ENCODE measurements around the gene TTLL10. TPM values are rescaled to one million over a fixed set of nuclear protein-coding genes. Genes with fewer than 3 reads are reported as not detected.
A peak's percentile ranks its signal among the peaks of the same experiment; 100 is the strongest.
"Not testable (repeated sequence)": the region's sequence is repeated elsewhere in the genome, so short reads cannot be mapped to it uniquely, and the experiment has no call there.

The TTLL10 gene
- total RNA-seq, 1 donor from 2014 or later, result 0.10 TPM

GRCh38 chr1:1144843-1145546 is 28.7 kb upstream of the TTLL10 start:
- intact Hi-C loops (cut with micrococcal nuclease), result loop anchor here (1.0 to 5.0 kb wide), 3 partner anchors 12 to 87 kb away; partner anchors contain the start of genes B3GALT6, SDF4 and TNFRSF18
- peak overlapping the region; percentile 87 for H3K27ac Mint-ChIP-seq
- H3K4me3 Mint-ChIP-seq, result no peak overlapping the region

GRCh38 chr1:1145547-1145914 is 28.1 kb upstream of the TTLL10 start:
- no peaks in the 10 kb centered on the region for H3K36me3 Mint-ChIP-seq (ENCODE audit: low read depth)
- H3K9me3 Mint-ChIP-seq, result no peaks in the 10 kb centered on the region
- H3K27ac Mint-ChIP-seq, result peak overlapping the region; percentile 87
- no peak overlapping the region for H3K4me3 Mint-ChIP-seq
- no peaks in the 10 kb centered on the region for H3K27me3 Mint-ChIP-seq (ENCODE audit: insufficient read depth)
- H3K4me1 Mint-ChIP-seq (ENCODE audit: low read depth), result peaks cover 9% of the 10 kb centered on the region
- DNase-seq (ENCODE audit: low spot score), result no peak
- intact Hi-C loops (cut with micrococcal nuclease), result no loop called here

More at GRCh38 chr1:1144843-1145546, 28.7 kb upstream of the TTLL10 start:
- Mint-ChIP-seq H3K36me3 (ENCODE audit: low read depth) (no peaks in the 10 kb centered on the region), H3K4me1 (ENCODE audit: low read depth) (peaks cover 9% of the 10 kb centered on the region), H3K27me3 (ENCODE audit: insufficient read depth) (no peaks in the 10 kb centered on the region), H3K9me3 (no peaks in the 10 kb centered on the region)
- DNase-seq (ENCODE audit: low spot score), result no peak

- intact Hi-C loops (cut with micrococcal nuclease), result no loop called here
- Mint-ChIP-seq H3K27me3 (ENCODE audit: insufficient read depth) (no peaks in the 10 kb centered on the region), H3K4me3 (no peak overlapping the region), H3K4me1 (ENCODE audit: low read depth) (peaks cover 9% of the 10 kb centered on the region), H3K9me3 (no peaks in the 10 kb centered on the region), H3K27ac (no peak overlapping the region), H3K36me3 (ENCODE audit: low read depth) (no peaks in the 10 kb centered on the region)
- DNase-seq (ENCODE audit: low spot score), result no peak
Observed at GRCh38 chr1:1146026-1146425, 27.7 kb upstream of the TTLL10 start.

- H3K4me1 Mint-ChIP-seq (ENCODE audit: low read depth), result peaks cover 9% of the 10 kb centered on the region
- H3K36me3 Mint-ChIP-seq (ENCODE audit: low read depth), result no peaks in the 10 kb centered on the region
- no peaks in the 10 kb centered on the region for H3K9me3 Mint-ChIP-seq
- no peaks in the 10 kb centered on the region for H3K27me3 Mint-ChIP-seq (ENCODE audit: insufficient read depth)
- no peak for DNase-seq (ENCODE audit: low spot score)
- H3K27ac Mint-ChIP-seq, result no peak overlapping the region
- no peak overlapping the region for H3K4me3 Mint-ChIP-seq
- intact Hi-C loops (cut with micrococcal nuclease), result no loop called here
Observed at GRCh38 chr1:1146596-1146995, 27.1 kb upstream of the TTLL10 start.

- H3K36me3 Mint-ChIP-seq (ENCODE audit: low read depth), result peaks cover 6% of the 10 kb centered on the region
- no peak overlapping the region for H3K4me3 Mint-ChIP-seq
- intact Hi-C loops (cut with micrococcal nuclease), result no loop called here
- H3K27me3 Mint-ChIP-seq (ENCODE audit: insufficient read depth), result no peaks in the 10 kb centered on the region
- no peaks in the 10 kb centered on the region for H3K4me1 Mint-ChIP-seq (ENCODE audit: low read depth)
- peaks cover 10% of the 10 kb centered on the region for H3K9me3 Mint-ChIP-seq
- no peak for DNase-seq (ENCODE audit: low spot score)
- no peak overlapping the region for H3K27ac Mint-ChIP-seq
Observed at GRCh38 chr1:1148061-1148460, 25.6 kb upstream of the TTLL10 start.

- DNase-seq (ENCODE audit: low spot score), result no peak
- Mint-ChIP-seq H3K36me3 (ENCODE audit: low read depth) (peaks cover 7% of the 10 kb centered on the region), H3K4me3 (no peak overlapping the region), H3K4me1 (ENCODE audit: low read depth) (no peaks in the 10 kb centered on the region), H3K27me3 (ENCODE audit: insufficient read depth) (no peaks in the 10 kb centered on the region), H3K27ac (no peak overlapping the region), H3K9me3 (peaks cover 15% of the 10 kb centered on the region)
- intact Hi-C loops (cut with micrococcal nuclease), result no loop called here
Observed at GRCh38 chr1:1148569-1148968, 25.1 kb upstream of the TTLL10 start.

GRCh38 chr1:1149416-1149815 is 24.3 kb upstream of the TTLL10 start:
- no peak overlapping the region for H3K27ac Mint-ChIP-seq
- no peak for DNase-seq (ENCODE audit: low spot score)
- peaks cover 7% of the 10 kb centered on the region for H3K36me3 Mint-ChIP-seq (ENCODE audit: low read depth)
- H3K27me3 Mint-ChIP-seq (ENCODE audit: insufficient read depth), result no peaks in the 10 kb centered on the region
- H3K4me1 Mint-ChIP-seq (ENCODE audit: low read depth), result peaks cover 5% of the 10 kb centered on the region
- H3K4me3 Mint-ChIP-seq, result no peak overlapping the region
- intact Hi-C loops (cut with micrococcal nuclease), result no loop called here
- peaks cover 22% of the 10 kb centered on the region for H3K9me3 Mint-ChIP-seq

- no peak for DNase-seq (ENCODE audit: low spot score)
- no peak overlapping the region for H3K27ac Mint-ChIP-seq
Observed at GRCh38 chr1:1150100-1150499, 23.6 kb upstream of the TTLL10 start.

GRCh38 chr1:1151306-1151705 is 22.4 kb upstream of the TTLL10 start:
- Mint-ChIP-seq H3K36me3 (ENCODE audit: low read depth) (peaks cover 7% of the 10 kb centered on the region), H3K27me3 (ENCODE audit: insufficient read depth) (no peaks in the 10 kb centered on the region), H3K4me1 (ENCODE audit: low read depth) (peaks cover 5% of the 10 kb centered on the region), H3K9me3 (peaks cover 26% of the 10 kb centered on the region), H3K4me3 (no peak overlapping the region), H3K27ac (no peak overlapping the region)
- intact Hi-C loops (cut with micrococcal nuclease), result no loop called here
- DNase-seq (ENCODE audit: low spot score), result no peak

More at GRCh38 chr1:1150100-1150499, 23.6 kb upstream of the TTLL10 start:
- intact Hi-C loops (cut with micrococcal nuclease), result no loop called here
- peaks cover 5% of the 10 kb centered on the region for H3K4me1 Mint-ChIP-seq (ENCODE audit: low read depth)
- H3K9me3 Mint-ChIP-seq, result peaks cover 22% of the 10 kb centered on the region
- peaks cover 7% of the 10 kb centered on the region for H3K36me3 Mint-ChIP-seq (ENCODE audit: low read depth)
- H3K27me3 Mint-ChIP-seq (ENCODE audit: insufficient read depth), result no peaks in the 10 kb centered on the region
- no peak overlapping the region for H3K4me3 Mint-ChIP-seq

GRCh38 chr1:1152431-1152830 is 21.2 kb upstream of the TTLL10 start:
- intact Hi-C loops (cut with micrococcal nuclease); DNase-seq (ENCODE audit: low spot score); H3K4me1 Mint-ChIP-seq (ENCODE audit: low read depth); H3K36me3 Mint-ChIP-seq (ENCODE audit: low read depth); H3K4me3 Mint-ChIP-seq; H3K27me3 Mint-ChIP-seq (ENCODE audit: insufficient read depth): not testable (repeated sequence)
- peak overlapping the region; percentile 55 for H3K27ac Mint-ChIP-seq
- peaks cover 26% of the 10 kb centered on the region for H3K9me3 Mint-ChIP-seq

GRCh38 chr1:1153215-1153614 is 20.5 kb upstream of the TTLL10 start:
- not testable (repeated sequence) for H3K27me3 Mint-ChIP-seq (ENCODE audit: insufficient read depth)

GRCh38 chr1:1153874-1154273 is 19.8 kb upstream of the TTLL10 start:
- DNase-seq (ENCODE audit: low spot score), result no peak
- intact Hi-C loops (cut with micrococcal nuclease), result no loop called here
- Mint-ChIP-seq H3K9me3 (peaks cover 26% of the 10 kb centered on the region), H3K27ac (no peak overlapping the region), H3K4me3 (no peak overlapping the region), H3K36me3 (ENCODE audit: low read depth) (peaks cover 7% of the 10 kb centered on the region), H3K4me1 (ENCODE audit: low read depth) (peaks cover 5% of the 10 kb centered on the region), H3K27me3 (ENCODE audit: insufficient read depth) (no peaks in the 10 kb centered on the region)

More at GRCh38 chr1:1153215-1153614, 20.5 kb upstream of the TTLL10 start:
- H3K27ac Mint-ChIP-seq, result peak overlapping the region; percentile 55
- H3K4me1 Mint-ChIP-seq (ENCODE audit: low read depth); DNase-seq (ENCODE audit: low spot score); H3K36me3 Mint-ChIP-seq (ENCODE audit: low read depth); intact Hi-C loops (cut with micrococcal nuclease); H3K4me3 Mint-ChIP-seq: not testable (repeated sequence)
- H3K9me3 Mint-ChIP-seq, result peaks cover 26% of the 10 kb centered on the region

GRCh38 chr1:1155258-1155657 is 18.4 kb upstream of the TTLL10 start:
- Mint-ChIP-seq H3K4me3 (no peak overlapping the region), H3K27ac (peak overlapping the region; percentile 3), H3K27me3 (ENCODE audit: insufficient read depth) (no peaks in the 10 kb centered on the region), H3K36me3 (ENCODE audit: low read depth) (peaks cover 7% of the 10 kb centered on the region), H3K9me3 (peaks cover 26% of the 10 kb centered on the region), H3K4me1 (ENCODE audit: low read depth) (peaks cover 5% of the 10 kb centered on the region)
- no peak for DNase-seq (ENCODE audit: low spot score)
- intact Hi-C loops (cut with micrococcal nuclease), result no loop called here
